Peyer's patch (tissue), 4 donors: Measurements from ENCODE around the gene MIGA1. TPM values are rescaled to one million over a fixed set of nuclear protein-coding genes. Genes with fewer than 3 reads are reported as not detected.

Source experiments
- DNase-seq, 3 donors: peaks; one replicate each; pipeline ENCODE4 v3.0.0-alpha.2; 2017 to 2019
- H3K27ac ChIP-seq, 4 donors: fragments of 200-600 bp; sonication (generic); one replicate each; pipeline ENCODE4 v1.5.1; 2016 to 2019
- H3K27me3 ChIP-seq, 2 donors: fragments of 200-600 bp; sonication (generic); one replicate each; pipeline ENCODE4 v1.5.1; 2019
- H3K36me3 ChIP-seq, 3 donors: fragments of 200-600 bp; sonication (generic); one replicate each; pipeline ENCODE4 v1.5.1; 2016 to 2019
- H3K4me1 ChIP-seq, 4 donors: fragments of 200-600 bp; sonication (generic); one replicate each; pipeline ENCODE4 v1.5.1; 2016 to 2019
- H3K4me3 ChIP-seq, 4 donors: fragments of 200-600 bp; sonication (generic); 1 replicate in 3 of 4; 2 replicates in 1 of 4; pipeline ENCODE4 v1.5.1; 2016 to 2019; ENCODE audit warnings: mild to moderate bottlenecking in 1 of 4
- H3K9me3 ChIP-seq, 4 donors: fragments of 200-600 bp; sonication (generic); one replicate each; pipeline ENCODE4 v1.5.1; 2016 to 2019; ENCODE audit warnings: mild to moderate bottlenecking in 1 of 4
- POLR2A ChIP-seq, 2 donors: fragments of 450-650 bp; IDR thresholded peaks; one replicate each; pipeline ENCODE4 v1.5.1; 2017; ENCODE audit warnings: antibody characterized with exemption in 2 of 2, mild to moderate bottlenecking in 2 of 2, moderate library complexity in 2 of 2
- total RNA-seq, 4 donors: library from RNA; depleted of rRNA; stranded (reverse); fragments of >200 nt; gene quantifications; one replicate each; pipeline ENCODE4 v1.1.0, GENCODE V29; 2016
- TF ChIP-seq, protein P1 (sequence below), 6 experiments: fragments of 450-650 bp in 4 of 6; fragments of 200-600 bp in 2 of 6; sonication (generic) in 1 of 6; IDR thresholded peaks; one replicate each; pipeline ENCODE4 v1.5.1; 2017 to 2019; ENCODE audit warnings: antibody characterized with exemption in 6 of 6, mild to moderate bottlenecking in 3 of 6, moderate library complexity in 1 of 6

MIGA1 gene
- total RNA-seq, 4 donors from 2014 or later: 7.4 to 21.9 (median 17.4) TPM

DNA sequence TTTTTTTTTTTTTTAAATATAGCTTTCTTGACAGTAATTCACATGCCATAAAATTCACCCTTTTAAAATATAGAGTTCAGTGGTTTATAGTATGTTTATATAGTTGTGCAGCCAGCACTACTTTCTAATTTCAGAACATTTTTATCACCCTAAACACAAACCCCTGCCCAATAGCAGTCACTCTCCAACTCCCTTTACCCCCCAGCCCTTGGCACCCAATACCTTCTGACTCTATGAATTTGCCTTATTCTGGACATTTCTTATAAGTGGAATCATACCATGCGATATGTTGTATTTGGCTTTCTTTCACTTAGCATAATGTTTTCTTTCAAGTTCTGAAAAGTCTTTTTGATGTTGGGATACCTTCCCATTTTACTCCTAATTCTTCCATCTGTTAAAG, 66.5 kb downstream of the MIGA1 start:
- H3K4me3 ChIP-seq: no peak overlapping the region
- TF ChIP-seq, protein P1, sequence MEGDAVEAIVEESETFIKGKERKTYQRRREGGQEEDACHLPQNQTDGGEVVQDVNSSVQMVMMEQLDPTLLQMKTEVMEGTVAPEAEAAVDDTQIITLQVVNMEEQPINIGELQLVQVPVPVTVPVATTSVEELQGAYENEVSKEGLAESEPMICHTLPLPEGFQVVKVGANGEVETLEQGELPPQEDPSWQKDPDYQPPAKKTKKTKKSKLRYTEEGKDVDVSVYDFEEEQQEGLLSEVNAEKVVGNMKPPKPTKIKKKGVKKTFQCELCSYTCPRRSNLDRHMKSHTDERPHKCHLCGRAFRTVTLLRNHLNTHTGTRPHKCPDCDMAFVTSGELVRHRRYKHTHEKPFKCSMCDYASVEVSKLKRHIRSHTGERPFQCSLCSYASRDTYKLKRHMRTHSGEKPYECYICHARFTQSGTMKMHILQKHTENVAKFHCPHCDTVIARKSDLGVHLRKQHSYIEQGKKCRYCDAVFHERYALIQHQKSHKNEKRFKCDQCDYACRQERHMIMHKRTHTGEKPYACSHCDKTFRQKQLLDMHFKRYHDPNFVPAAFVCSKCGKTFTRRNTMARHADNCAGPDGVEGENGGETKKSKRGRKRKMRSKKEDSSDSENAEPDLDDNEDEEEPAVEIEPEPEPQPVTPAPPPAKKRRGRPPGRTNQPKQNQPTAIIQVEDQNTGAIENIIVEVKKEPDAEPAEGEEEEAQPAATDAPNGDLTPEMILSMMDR (IDR thresholded peaks at IDR 0.05): no peak
- no peak for TF ChIP-seq POLR2A (IDR thresholded peaks at IDR 0.05)
- no peaks in the 10 kb centered on the region for H3K27me3 ChIP-seq
- H3K9me3 ChIP-seq: no peaks in the 10 kb centered on the region
- peaks cover 0 to 7% (median 0%) of the 10 kb centered on the region in 3 donors for H3K36me3 ChIP-seq
- H3K4me1 ChIP-seq: no peaks in the 10 kb centered on the region
- DNase-seq: no peak
- no peak overlapping the region for H3K27ac ChIP-seq

DNA sequence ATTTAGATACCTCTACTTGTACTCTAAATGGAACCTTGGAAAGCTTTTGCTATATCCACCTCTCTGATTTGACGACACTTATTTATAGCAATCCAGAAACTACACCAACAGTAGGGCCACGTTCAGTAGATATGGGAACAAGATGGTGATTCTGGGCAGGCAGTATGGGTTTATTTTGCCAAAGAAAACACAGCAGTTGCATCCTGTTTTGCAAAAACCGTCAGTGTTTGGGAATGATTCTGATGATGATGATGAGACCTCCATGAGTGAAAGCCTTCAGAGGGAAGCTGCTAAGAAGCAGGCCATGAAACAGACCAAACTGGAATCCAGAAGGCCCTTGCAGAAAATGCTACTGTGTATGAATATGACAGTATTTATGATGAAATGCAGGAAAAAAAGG, 67.5 kb downstream of the MIGA1 start:
- Histone ChIP-seq H3K4me3 (no peak overlapping the region), H3K27ac (no peak overlapping the region), H3K36me3 (peaks cover 0 to 7% (median 0%) of the 10 kb centered on the region in 3 donors), H3K9me3 (no peaks in the 10 kb centered on the region), H3K27me3 (no peaks in the 10 kb centered on the region), H3K4me1 (no peaks in the 10 kb centered on the region)
- TF ChIP-seq, protein P1 (IDR thresholded peaks at IDR 0.05): no peak
- no peak for TF ChIP-seq POLR2A (IDR thresholded peaks at IDR 0.05)
- DNase-seq: no peak

- H3K36me3 ChIP-seq: peaks cover 0 to 7% (median 0%) of the 10 kb centered on the region in 3 donors
- no peak for DNase-seq
- no peak overlapping the region for H3K4me3 ChIP-seq
- H3K27me3 ChIP-seq: no peaks in the 10 kb centered on the region
- no peaks in the 10 kb centered on the region for H3K9me3 ChIP-seq
- no peaks in the 10 kb centered on the region for H3K4me1 ChIP-seq
- no peak overlapping the region for H3K27ac ChIP-seq
- TF ChIP-seq POLR2A (IDR thresholded peaks at IDR 0.05): no peak
- TF ChIP-seq, protein P1 (IDR thresholded peaks at IDR 0.05): no peak
These were observed 68.2 kb downstream of the MIGA1 start for GRCh38 chr1:77847621-77848080.

GRCh38 chr1:77850082-77850481, 70.6 kb downstream of the MIGA1 start:
- peaks cover 0 to under 1% (median 0%) of the 10 kb centered on the region in 3 donors for H3K36me3 ChIP-seq
- H3K4me1 ChIP-seq: no peaks in the 10 kb centered on the region
- no peaks in the 10 kb centered on the region for H3K27me3 ChIP-seq
- H3K4me3 ChIP-seq: no peak overlapping the region
- H3K9me3 ChIP-seq: peaks cover 0 to 3% (median 0%) of the 10 kb centered on the region in 4 donors
- no peak overlapping the region for H3K27ac ChIP-seq
- no peak for DNase-seq
- TF ChIP-seq, protein P1 (IDR thresholded peaks at IDR 0.05): no peak
- no peak for TF ChIP-seq POLR2A (IDR thresholded peaks at IDR 0.05)

- no peak overlapping the region for H3K4me3 ChIP-seq
- no peaks in the 10 kb centered on the region for H3K27me3 ChIP-seq
- H3K9me3 ChIP-seq: peaks cover 0 to 3% (median 0%) of the 10 kb centered on the region in 4 donors
- H3K36me3 ChIP-seq: peaks cover 0 to 6% (median 0%) of the 10 kb centered on the region in 3 donors
- no peak overlapping the region for H3K27ac ChIP-seq
- H3K4me1 ChIP-seq: no peaks in the 10 kb centered on the region
- DNase-seq: no peak
- TF ChIP-seq, protein P1 (IDR thresholded peaks at IDR 0.05): no peak
- no peak for TF ChIP-seq POLR2A (IDR thresholded peaks at IDR 0.05)
These were observed 78.1 kb downstream of the MIGA1 start for GRCh38 chr1:77857552-77857951.

- Histone ChIP-seq H3K4me3 (no peak overlapping the region), H3K36me3 (peaks cover 0 to 10% (median 0%) of the 10 kb centered on the region in 3 donors), H3K27ac (no peak overlapping the region), H3K27me3 (no peaks in the 10 kb centered on the region), H3K9me3 (peaks cover 0 to 3% (median 0%) of the 10 kb centered on the region in 4 donors), H3K4me1 (no peaks in the 10 kb centered on the region)
- TF ChIP-seq, protein P1 (IDR thresholded peaks at IDR 0.05): no peak
- no peak for TF ChIP-seq POLR2A (IDR thresholded peaks at IDR 0.05)
- DNase-seq: no peak
These were observed 79.3 kb downstream of the MIGA1 start for GRCh38 chr1:77858725-77859124.
